ENCODE measurements around the gene PASK.
A peak's percentile ranks its signal among the peaks of the same experiment; 100 is the strongest.

The PASK gene

GRCh38 chr2:241148239-241148638, 1.0 kb downstream of the PASK start:
- peak overlapping the region; percentile 90 for H3K4me3 ChIP-seq (ENCODE audit: low read depth, low read length)
- no peak for DNase-seq (ENCODE audit: low read depth)
- no peak for TF ChIP-seq CTCF (IDR thresholded peaks at IDR 0.05; ENCODE audit: low read depth, low read length, missing control alignments)

- no peak for TF ChIP-seq CTCF (IDR thresholded peaks at IDR 0.05; ENCODE audit: low read depth, low read length, missing control alignments)
- no peak for DNase-seq (ENCODE audit: low read depth)
- H3K4me3 ChIP-seq (ENCODE audit: low read depth, low read length): no peak overlapping the region
Measured at GRCh38 chr2:241147336-241147735, 1.9 kb downstream of the PASK start.

- no peak overlapping the region for H3K4me3 ChIP-seq (ENCODE audit: low read depth, low read length)
- TF ChIP-seq CTCF (IDR thresholded peaks at IDR 0.05; ENCODE audit: low read depth, low read length, missing control alignments): no peak
- no peak for DNase-seq (ENCODE audit: low read depth)
Measured at GRCh38 chr2:241146286-241146685, 3.0 kb downstream of the PASK start.

GRCh38 chr2:241142593-241142992, 6.7 kb downstream of the PASK start:
- TF ChIP-seq CTCF (IDR thresholded peaks at IDR 0.05; ENCODE audit: low read depth, low read length, missing control alignments): no peak
- no peak overlapping the region for H3K4me3 ChIP-seq (ENCODE audit: low read depth, low read length)

GRCh38 chr2:241142063-241142462, 7.2 kb downstream of the PASK start:
- no peak for DNase-seq (ENCODE audit: low read depth)
- no peak for TF ChIP-seq CTCF (IDR thresholded peaks at IDR 0.05; ENCODE audit: low read depth, low read length, missing control alignments)
- H3K4me3 ChIP-seq (ENCODE audit: low read depth, low read length): no peak overlapping the region

More at GRCh38 chr2:241142593-241142992, 6.7 kb downstream of the PASK start:
- no peak for DNase-seq (ENCODE audit: low read depth)

- no peak for TF ChIP-seq CTCF (IDR thresholded peaks at IDR 0.05; ENCODE audit: low read depth, low read length, missing control alignments)
- no peak overlapping the region for H3K4me3 ChIP-seq (ENCODE audit: low read depth, low read length)
- DNase-seq (ENCODE audit: low read depth): no peak
Measured at GRCh38 chr2:241141214-241141770, 8.0 kb downstream of the PASK start.

- no peak overlapping the region for H3K4me3 ChIP-seq (ENCODE audit: low read depth, low read length)
- TF ChIP-seq CTCF (IDR thresholded peaks at IDR 0.05; ENCODE audit: low read depth, low read length, missing control alignments): no peak
- no peak for DNase-seq (ENCODE audit: low read depth)
Measured at GRCh38 chr2:241140445-241140840, 8.8 kb downstream of the PASK start.

All from GM12864 (cell line).